LoVo (cell line): ENCODE results near the gene MAP3K8.
"Not testable (repeated sequence)": the region's sequence is repeated elsewhere in the genome, so short reads cannot be mapped to it uniquely, and the experiment has no call there.

Experiments
- DNase-seq: peaks from one replicate; pipeline ENCODE4 v3.0.0-alpha.2; 2016; ENCODE audit warnings: low spot score

MAP3K8 gene

DNA sequence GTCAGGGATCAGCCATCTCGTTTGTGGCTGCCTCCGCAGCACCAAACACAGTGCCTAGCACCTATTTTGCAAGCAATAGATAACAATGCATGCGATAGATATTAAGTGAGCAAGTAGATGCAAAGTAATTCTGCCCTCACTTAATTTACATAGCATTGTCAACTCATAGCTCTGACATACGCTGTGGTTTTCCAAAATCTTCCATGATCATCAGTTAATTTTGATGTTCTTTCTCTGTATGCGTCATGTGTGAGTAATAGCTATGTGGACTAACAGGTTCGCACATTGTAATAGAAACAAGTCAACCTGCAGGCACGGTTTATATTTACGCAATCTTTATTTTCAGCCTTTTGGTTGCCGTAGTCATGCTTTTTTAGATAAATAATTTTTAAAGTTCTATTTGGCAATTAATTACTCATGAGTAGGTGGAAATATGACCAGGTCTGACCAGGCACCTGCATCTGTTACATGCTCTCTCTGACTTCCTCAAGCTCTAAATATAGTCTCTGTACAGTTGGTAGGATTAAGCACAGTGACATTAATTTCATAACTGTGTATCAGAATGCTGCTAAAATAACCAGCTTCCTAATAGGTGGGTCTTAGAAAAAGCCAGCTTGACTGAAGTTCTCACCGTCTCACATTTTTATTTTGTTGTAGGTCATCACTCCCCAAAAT is 13.3 kb downstream of the MAP3K8 start:
- DNase-seq = no peak

DNA sequence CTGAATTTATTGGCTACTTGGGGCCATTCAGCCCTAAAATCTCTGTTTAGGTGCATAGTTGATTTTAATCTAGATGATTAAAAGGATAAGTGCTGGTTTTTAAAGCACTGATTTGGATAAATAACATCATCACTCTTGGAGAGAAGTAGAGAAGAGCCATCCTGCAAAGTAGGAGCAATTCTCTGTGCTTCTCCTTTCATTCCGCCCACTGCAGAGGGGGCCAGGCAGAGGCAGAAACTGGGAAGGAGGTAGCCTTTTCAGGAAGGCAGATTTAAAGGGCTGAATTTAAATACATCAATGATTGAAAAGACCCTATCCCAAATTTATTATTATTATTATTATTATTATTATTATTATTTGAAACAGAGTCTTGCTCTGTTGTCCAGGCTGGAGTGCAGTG is 14.1 kb downstream of the MAP3K8 start:
- no peak for DNase-seq

DNA sequence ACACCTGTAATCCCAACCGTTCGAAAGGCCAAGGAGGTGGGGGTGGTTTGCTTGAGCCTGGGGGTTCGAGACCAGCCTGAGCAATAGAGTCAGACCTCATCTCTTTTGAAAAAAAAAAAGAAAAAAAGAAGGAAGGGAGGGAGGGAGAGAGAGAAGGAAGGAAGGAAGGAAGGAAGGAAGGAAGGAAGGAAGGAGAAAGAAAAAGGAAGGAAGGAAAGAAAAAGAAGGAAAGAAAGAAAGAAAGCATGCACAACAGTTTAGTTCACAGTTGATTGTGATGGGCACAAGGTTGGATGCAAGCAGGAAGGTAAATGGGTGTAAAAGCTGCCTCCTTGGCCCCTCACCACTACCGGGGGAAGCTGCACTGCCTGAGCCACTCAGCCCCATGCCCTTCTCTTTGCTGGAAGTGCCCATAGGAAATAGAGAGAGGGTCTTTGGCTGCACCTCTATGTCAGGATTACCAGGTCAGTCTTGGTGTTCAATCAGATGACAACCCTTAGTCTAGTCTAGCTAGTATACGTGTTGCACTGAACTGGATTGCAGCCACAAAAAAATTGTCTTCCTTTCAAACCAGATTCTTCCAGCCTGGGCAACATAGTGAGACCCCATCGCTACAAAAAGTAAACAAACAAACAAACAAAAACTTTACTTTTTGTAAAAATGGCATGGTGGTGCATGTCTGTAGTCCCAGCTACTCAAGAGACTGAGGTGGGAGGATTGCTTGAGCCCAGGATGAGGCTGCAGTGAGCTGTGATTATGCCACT is 20.0 kb downstream of the MAP3K8 start:
- no peak for DNase-seq

DNA sequence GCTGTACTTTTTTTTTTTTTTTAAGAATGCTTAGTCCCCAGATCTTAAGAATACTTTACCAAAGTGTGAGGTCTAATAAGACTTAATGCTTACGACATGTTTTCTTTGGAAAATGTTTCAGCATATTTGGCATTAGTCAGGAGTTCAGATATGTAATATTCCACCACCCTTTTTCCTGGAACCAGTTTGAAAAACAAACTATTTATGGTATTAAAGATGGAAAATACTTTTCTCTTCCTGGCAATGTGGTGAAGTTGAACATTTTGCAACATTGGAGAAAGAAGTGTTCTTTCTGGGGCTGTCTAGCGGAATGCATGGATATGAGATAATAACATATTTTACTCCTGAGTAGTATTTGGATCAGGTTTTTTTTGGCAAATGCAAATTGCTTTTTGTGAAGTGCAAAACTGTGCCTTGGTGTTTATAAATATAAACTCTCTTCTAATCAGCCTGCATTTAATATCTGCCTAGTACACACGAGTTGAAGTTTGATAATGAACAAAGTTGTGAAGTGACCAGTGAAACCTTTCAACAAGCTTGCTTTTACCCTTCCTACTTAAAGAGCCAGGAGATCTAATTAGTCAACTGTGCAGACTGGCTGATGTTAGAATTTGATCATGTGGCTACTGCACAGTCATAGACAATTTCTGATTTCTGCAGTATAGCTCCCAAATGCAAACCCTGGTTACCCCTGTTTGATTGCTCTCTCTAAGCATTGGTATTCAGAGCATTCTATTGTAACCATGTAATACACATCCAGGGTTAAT is 20.9 kb downstream of the MAP3K8 start:
- DNase-seq = no peak

DNA sequence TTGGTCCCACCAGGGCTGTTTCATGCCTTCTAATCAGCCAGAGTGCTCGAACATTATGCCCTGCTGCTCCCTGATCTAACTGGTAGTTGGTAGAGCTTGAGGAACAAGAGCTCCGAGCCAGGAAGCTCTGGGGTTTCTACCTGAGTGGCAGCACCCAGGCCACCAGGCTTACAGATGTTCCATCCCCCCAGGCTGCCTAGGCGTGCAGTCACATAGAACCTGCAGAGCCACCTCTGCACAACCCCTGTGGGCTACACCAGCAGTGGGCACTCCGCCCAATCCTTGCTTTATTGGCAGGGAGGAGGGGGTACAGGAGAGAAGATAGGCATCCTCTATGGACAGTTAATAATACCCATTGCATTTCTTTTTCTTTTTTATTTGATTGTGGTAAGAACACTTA is 21.8 kb downstream of the MAP3K8 start:
- DNase-seq = no peak

DNA sequence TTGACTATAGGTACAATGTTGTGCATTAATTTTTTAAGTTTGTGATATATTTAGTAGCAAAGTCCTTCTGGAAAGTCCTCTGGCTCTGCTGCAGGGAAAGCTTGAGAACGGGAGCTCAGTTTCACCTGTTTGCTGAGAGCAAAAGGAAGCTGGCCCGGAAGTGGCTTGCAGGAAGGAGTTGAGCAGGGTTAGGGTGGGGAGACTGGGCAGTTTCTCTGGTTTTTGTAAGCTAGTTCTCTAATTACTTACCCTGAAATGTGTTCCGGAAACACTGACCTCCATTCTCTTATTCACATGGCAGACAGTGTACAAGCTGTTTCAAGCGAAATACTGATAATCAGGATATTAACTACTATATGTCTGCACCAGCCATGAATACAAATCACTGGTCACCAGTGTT is 22.3 kb downstream of the MAP3K8 start:
- DNase-seq = no peak

DNA sequence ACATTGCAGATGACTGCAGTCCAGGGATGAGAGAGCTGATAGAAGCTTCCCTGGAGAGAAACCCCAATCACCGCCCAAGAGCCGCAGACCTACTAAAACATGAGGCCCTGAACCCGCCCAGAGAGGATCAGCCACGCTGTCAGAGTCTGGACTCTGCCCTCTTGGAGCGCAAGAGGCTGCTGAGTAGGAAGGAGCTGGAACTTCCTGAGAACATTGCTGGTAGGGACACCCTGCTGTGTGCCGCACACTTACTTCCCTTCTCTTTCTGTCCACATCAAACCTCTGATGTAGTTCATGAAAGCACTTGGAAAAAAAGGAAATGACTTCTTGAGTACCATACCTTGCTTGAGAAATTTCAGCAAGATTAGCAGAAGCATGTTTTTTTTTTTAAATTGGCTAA is 25.3 kb downstream of the MAP3K8 start:
- no peak for DNase-seq

DNA sequence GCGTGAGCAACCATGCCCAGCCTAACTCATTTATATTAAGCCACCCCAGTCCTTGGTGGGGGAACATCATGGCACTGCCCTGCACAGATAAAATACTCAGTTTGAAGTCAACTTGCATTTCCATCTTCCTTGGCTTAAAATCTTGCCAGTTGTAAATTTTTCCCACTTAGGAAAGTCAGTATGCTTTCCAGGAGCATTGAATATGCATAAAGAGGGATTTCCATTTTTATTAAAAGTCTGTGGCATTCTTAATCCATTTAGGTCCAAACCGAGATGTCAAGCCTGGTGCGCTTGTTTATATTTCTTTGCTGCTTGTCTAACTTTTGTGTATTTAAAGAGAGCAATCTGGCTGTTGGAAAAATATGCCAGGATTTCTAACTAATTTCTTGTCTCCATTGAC is 26.1 kb downstream of the MAP3K8 start:
- no peak for DNase-seq

DNA sequence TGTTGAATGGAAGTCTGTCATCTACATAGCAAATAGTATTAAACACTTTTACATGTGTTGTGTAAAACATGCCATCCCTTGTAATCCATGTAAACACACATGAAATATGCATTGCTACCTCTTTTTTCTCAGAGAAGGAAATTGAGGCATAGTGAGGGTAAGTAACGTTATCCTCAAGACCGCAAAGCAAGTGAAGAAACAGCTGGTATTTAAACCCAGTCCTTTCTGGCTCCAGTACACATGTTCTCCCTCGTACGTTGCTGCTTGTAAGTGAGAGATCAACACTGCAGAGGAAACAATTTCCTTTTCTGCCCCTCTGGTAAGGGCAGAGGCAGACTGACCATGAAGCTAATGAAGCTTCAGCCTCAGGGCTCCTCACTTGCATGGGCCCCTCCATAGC is 28.5 kb downstream of the MAP3K8 start:
- DNase-seq = no peak

DNA sequence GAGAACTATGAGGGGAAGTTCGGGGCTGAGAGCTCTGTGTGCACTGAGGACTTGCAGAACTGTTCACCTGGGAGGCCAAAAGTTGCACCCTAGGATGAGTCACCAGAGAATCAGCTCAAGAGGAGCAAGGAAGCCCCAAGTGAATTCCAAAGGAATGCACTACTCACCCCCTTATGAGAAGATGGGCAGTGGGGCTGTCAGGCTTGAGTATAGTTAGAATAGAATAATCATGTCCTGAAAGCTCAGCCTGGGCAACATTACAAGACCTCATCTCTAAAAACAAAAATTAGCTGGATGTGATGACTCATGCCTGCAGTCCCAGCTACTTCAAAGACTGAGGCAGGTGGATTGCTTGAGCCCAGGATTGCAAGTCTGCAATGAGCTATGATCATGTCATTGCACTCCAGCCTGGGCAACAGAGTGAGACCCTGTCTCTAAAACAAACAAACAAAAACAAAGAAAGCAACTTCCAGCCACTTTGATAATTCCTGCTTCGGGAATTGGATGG is 30.0 kb downstream of the MAP3K8 start:
- DNase-seq = no peak

DNA sequence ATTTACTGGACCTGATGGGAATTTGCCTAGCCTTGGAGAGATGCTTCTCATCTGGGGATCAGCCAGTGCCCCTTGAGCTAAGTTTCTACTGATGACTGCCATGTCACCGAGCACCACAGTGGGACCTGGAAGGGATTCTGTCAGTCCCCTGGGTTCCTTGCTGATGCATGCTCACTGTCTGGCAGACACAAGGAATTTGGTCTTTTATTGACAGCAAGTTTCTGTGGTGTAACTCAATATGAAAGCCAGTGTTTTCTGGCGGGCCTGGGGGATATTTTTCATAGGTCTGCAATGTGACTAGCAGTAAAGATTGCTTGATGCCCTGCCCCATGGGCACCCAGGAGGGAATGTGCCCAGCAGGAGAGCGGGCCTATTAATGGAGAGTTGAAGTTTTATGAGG is 30.7 kb downstream of the MAP3K8 start:
- no peak for DNase-seq

DNA sequence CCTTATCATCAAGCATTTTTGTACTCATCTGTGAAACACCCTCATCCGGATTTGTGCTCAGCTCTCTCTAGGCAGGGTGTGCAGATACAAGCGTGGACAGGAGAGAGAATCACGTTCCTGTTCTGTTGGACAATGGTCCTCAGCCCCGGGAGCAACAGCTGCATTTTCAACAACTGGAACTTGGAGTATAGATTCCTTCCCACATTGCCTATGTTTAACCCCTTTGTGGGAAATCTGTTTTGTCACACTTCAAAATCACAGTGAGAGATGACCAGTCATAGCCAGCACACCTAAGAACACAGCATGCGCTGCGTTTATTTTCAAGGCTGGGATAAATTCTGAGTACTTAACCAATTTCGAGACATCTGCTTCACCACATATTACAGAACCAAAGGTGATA is 32.5 kb downstream of the MAP3K8 start:
- DNase-seq = no peak

DNA sequence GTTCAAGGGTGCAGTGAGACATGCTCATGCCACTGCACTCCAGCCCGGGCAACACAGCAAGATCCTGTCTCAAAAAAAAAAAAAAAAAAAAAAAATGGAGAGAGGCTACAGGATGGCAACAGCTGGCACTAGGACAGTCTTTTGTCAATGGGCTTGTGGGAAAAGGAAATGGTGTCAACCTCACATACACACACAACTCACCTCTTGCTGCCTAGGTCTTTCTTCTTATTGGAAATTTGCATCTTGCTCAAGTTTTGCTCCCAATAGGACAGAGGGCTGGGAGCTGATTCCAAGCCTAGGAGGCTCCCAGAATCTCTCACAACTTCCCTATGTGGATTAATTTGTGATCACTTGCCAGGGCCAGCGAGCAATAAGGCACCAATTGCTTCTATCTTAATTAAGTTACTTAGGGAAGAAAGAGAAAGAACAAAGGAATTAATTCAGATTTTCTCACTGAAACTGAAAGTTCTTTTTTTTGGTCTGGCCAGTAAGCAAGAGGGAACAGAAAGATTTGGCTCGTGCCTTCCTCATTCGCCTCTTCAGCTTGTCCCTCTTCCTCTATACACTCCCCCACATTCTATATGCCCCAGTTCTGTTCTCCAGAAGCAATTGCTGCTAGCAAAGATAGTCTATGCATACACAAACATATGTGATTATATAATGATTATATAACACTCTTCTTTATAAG is 33.8 kb downstream of the MAP3K8 start:
- no peak for DNase-seq

DNA sequence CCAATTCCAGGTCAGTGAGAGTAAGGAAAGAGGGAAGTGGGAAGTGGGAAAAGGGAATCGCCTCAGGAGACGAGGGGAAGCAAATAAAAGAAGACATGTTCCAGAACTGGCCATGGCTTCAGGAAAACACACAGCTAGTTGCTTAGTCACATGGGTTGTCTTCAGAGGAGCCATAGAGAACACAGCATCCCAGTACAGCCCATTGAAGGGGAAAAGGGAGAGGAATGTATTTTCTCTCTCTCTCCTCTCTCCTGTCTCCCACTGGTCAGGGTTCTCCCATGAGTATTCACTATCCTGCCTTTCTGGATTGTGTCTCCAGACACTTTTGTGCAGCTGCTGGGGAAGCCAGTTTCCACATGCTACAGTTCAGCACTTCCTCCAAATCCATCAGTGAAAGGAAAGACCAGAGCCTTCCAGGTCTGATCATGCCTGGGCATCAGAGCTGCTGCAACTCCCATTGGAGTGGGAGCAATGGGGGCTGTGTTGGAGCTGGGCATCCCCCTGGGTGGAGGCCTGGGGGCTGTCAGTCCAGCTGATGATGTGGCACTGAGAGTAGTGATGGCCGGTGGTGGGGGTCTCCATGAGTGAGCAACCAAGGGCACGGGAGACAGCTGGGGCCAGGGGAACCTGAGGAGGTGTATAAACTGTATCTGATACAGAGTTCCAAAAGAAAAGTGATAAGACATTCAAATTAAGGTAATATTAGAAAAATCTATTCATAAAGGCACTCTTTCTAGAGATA is 38.6 kb downstream of the MAP3K8 start:
- DNase-seq = no peak

DNA sequence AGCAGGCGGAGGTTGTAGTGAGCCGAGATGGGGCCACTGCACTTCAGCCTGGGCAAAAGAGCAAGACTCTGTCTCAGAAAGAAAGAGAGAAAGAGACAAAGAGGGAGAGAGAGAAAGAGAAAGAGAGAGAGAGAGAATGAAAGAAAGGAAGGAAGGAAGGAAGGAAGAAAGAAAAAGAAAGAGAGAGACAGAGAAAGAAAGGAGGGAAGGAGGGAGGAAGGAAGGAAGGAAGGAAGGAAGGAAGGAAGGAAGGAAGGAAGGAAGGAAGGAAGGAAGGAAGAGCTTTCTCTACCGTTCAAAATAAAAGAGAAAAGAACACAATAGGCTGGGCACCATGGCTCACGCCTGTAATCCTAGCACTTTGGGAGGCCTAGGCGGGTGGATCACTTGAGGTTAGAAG is 41.5 kb downstream of the MAP3K8 start:
- not testable (repeated sequence) for DNase-seq

DNA sequence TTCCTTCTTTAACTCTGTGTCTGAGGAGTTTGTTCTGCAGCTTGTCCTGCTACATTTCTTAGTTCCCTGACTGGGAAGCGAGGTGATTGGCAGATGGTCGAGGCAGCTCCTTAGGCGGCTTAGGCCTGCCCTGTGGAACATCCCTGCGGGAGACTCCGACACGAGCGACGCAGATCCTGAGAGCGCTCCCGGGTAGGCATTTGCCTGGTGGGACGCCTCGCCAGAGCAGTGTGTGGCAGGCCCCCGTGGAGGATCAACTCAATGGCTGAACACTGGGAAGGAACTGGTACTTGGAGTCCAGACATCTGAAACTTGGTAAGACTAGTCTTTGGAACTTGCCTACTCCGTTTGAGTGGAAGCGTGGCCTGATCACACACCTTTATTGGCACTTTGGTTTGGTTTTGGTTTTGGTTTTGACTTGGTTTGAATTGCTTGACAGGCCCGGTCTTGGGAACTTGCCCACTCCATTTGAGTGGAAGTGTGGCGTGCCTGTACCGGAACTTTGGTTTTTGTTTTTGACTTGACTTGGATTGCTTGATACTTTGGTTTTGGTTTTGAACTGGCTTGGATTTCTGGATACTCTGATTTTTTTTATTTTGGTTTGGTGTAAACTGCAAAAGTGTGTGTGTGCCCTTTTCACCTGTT is 42.6 kb downstream of the MAP3K8 start:
- no peak for DNase-seq

DNA sequence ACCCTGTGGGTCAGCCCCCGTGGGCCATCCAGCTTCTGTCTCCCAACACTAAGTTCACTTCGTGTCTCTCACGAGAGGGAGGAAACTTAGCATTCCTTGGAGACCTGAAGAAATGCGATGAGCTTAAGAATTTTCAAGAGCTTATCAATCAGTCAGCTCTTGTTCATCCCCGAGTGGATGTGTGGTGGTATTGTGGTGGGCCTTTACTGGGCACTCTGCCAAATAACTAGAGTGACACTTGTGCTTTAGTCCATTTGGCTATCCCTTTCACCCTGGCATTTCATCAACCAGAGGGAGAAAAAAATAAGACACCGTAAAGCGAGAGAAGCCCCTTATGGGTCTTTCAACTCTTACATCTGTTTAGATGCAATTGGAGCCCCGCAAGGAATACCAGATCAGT is 45.5 kb downstream of the MAP3K8 start:
- not testable (repeated sequence) for DNase-seq

DNA sequence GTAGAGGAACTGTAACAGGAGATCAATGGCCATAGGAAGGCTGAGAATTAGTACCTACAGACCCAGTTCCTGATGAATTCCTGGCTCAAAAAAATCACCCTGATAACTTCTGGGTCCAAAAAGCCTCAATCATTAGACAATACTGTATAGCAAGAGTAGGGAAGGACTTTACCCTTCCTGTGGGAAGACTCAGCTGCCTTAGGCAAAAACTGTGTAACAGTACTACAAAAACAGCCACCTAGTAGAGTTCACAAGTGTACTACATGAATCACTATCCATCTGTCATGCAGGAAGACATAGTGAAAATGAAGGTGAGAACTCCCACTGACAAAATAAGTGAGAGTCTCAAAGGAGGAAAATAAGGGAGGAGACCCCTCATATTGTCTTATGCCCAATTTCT is 47.6 kb downstream of the MAP3K8 start:
- DNase-seq = no peak

DNA sequence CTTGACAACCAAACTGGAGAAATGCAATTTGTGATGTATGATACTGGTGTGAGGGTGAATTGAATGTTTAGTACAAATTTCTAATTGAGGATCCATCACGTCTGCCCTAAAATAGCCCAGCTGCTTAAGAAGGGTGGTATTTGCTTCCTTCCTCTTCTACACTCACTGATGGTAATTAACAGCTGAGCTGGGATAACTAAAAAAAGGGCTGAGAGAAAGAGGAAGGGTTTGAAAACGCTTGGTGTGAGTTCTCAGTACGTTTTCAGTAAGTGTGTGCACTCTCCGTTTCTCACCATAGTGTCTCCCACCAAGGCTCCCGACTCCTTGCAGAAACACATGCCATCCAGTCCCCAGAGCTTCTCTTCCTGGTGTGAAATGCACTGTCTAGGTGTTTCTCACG is 54.3 kb downstream of the MAP3K8 start:
- DNase-seq = no peak

DNA sequence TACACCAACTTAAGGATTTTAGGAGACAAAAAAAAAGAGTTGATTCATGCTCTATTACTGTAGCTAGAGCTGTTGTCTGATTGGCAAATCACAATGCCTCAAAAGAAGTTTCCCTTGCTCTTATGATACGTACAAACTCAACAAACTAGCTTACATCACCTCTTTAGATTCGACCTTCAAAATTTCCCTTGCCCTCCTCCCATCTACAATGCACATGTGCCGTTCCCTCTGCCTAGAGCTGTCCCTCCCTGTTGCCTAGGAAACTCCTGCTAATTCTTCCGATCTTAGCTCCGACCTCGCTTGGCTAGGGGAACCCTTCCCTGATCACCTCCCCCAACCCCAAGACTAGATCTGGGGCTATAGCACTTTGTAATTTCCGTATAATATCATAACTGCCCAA is 55.4 kb downstream of the MAP3K8 start:
- no peak for DNase-seq
